Forelimb muscle (tissue), 1 donor: Measurements from ENCODE around the gene ANKIB1. TPM values are rescaled to one million over a fixed set of nuclear protein-coding genes. Genes with fewer than 3 reads are reported as not detected.

Experiments used
- DNase-seq: peaks from one replicate; pipeline ENCODE4 v3.0.0-alpha.2; 2013; ENCODE audit warnings: low read depth
- polyA plus RNA-seq: library from polyadenylated mRNA; unstranded; fragments of 120-200 nt; gene quantifications from one replicate; pipeline ENCODE4 v1.2.1, GENCODE V29; 2013; ENCODE audit not compliant: insufficient read length

ANKIB1 gene
- polyA plus RNA-seq, 1 donor, result 24.7 TPM

DNA sequence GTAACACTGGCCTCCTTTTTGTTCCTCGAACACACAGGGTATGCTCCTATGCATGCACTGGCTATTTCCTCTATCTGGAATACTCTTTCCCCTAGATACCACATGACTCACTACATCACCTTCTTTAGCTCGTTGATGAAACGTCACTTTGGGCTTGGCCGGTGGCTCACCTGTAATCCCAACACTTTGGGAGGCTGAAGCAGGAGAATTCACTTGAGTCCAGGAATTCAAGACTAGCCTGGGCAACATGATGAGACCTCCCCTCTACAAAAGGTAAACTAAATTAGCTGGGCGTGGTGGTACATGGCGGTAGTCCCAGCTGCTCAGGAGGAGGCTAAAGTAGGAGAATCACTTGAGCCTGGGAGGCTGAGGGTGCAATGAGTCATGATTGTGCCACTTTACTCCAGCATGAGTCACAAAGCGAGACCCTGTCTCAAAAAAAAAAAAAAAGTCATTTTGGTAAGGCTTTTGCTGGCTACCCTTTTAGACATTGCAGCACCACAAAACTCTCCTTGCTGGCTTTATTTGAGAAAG lies 14.5 kb downstream of the ANKIB1 start:
- no peak for DNase-seq

DNA sequence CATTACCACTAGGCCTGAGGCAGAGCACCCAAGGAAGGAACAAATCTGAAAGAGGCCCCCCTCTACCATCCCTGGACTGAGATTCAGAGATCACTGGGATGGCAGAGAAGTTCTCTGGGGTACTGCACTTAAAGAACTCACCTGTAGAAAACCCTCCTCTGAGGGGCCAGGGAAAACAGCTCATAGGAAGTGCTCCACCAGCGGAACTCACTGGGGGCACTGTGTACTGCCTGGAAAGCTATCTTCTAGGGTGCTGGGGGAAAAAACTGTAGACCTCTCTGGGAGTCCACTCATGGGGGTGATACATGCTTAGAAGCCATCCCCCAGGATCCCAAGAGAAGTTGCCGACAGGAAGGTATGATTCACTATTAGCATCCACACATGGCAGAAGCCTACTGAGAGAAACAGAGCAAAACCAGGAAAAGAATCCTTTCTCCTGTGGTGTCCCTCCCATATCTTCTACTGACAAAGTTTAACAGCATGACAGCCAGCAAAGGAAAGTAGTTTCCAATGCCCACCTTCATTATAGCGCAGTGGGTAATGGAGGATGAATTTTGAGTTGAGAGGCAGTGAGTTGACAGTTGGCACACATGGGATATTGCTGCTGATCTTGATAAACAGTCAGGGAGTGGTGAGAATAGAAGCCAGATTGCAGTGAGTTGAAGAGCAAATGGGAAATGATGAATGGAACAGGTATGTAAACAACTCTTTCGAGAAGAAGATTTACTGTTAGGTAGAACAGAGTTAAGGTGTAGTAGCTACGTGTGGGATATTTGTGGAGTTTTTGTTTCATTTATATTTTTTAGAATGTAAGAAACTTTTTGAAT lies 20.9 kb downstream of the ANKIB1 start:
- no peak for DNase-seq

DNA sequence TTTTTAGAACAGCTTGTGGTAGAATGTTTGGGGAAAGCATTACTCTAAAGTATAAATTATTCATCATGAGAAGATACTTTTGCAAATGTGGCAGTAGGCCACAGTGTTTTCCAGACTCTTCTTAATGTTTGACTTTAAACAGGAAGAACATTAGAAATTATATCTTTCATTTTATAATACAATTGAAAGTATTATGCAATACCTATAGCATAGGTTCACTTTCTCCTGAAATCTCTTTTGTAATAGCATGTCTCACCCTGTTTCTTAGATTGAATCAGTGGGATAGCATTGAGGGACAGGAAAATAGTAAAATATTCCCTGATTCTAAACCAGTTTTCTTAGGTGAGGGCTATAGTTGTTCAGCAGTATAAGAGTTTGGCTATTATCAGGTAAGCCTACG lies 23.1 kb downstream of the ANKIB1 start:
- no peak for DNase-seq

DNA sequence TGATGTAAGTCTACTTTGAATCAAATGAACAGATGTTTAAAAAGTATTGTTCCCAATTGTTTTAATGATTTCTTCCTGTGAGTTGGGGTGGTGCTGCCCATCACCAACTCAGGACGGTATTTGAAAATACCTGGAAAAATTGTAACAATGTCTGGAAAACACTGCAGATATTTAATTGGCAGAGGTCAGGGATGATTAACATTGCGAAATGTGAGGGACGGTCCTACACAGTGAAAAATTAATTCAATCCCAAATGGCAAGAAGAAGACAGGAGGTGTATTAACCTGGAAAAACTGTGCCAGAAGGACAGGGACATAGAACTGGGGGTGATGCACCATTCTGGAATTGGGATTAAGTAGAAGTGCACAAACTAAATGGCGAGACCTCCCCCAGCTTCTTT lies 29.6 kb downstream of the ANKIB1 start:
- no peak for DNase-seq

DNA sequence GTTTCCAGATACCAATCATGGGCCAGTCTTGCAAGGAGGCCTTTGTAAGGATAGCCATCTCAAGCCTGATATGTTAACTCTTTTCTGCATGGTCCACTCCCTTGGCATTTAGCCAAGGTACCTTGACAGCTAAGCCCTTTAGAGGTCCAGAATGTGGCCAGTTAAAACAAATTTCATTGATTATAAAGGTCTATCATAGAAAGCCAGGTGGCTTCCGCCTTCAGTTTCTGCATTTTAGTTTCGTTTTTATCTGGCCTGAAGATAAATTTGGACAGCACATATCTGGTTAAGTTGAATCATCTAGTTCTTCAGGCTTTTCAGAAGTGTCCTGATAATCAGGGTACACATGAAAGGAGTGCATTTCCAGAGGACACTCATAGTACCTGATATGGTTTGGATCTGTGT lies 30.7 kb downstream of the ANKIB1 start:
- no peak for DNase-seq

DNA sequence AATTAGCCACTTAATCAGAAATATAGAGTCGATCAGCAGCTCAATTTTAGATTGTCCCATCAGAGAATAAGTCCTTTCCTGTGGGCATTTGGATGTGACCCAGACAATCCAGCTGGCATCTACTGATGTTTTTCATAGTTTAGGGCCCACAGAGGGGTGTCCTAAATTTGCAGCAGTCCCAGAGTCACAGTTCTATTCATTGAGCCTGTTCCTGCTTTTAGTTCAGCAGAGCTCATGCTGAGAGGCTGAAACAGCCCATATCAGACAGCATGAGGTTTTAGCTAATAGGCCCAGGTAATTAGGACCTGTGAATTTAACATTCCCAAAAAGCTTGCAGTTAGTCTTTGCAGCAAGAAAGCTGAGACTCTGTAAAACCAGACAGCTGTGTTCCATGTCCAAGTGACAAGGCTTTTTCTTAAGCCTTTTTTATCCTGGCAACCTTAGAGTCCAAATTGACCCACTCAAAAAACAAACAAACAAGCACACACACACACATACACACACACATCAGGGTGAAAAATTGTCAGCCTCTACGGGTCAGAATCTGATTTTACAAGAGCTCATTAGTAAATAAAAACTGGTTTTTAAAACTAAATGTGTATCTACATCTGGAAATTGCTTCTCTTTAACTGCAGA lies 33.7 kb downstream of the ANKIB1 start:
- DNase-seq, result no peak

DNA sequence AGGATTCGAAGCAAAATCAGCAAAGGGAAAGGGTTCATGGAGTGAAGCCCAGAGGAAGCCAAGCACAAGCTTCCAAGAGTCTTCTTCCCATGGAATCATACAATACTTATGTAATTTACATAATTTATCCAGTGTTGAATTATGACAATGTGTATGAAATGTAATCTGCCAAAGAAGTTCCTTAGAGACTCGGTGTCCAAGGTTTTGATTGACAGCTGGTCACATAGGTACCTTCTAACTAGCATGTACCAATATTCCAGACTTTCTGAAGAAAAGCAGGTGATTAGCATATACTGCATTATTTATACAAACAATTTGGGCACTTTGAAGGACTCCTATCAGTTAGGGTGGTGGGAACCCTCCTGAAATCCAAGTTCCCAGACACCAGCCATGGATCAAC lies 35.3 kb downstream of the ANKIB1 start:
- DNase-seq, result no peak

DNA sequence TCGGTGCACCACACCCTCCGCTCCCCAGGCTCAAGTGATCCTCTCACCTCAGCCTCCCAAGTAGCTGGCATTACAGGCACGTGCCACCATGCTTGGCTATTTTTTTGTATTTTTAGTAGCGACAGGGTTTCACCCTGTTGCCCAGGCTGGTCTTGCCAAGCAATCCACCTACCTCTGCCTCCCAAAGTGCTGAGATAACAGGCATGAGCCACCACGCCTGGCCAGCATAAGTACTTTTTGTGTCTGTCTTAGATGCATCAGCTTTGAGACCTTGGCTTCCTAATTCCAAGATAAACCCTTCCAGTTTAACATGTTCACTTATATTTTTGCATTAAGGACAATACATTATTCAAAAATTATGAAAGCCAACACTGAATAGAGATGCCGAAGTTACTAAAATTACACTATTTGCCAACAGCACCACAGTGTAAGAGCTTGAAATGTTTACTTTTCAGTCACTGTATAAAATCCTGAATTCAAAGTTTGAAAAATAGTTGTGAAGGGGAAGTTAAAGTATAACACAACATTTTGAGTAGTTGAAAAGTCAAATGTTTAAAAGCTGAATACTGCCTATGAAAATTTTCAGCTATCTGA lies 36.5 kb downstream of the ANKIB1 start:
- DNase-seq, result no peak

DNA sequence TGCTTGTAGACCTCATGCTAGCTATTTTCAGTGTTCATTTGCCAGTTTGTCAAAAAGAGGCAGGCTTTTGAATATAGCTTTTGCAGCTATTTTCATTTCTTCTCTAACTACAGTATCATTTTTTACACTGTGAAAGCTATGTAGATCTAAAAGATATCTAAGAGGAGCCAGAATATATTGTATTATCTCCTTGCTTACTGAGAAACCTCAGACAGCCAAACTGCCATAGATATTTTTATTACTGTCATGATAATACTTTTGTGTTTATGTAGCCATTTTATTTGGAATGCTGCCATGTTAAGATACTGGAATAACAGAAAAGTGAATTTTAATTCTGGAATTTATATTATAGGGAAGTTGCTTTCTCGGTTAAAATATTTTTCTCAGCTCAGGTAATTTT lies 37.2 kb downstream of the ANKIB1 start:
- no peak for DNase-seq

DNA sequence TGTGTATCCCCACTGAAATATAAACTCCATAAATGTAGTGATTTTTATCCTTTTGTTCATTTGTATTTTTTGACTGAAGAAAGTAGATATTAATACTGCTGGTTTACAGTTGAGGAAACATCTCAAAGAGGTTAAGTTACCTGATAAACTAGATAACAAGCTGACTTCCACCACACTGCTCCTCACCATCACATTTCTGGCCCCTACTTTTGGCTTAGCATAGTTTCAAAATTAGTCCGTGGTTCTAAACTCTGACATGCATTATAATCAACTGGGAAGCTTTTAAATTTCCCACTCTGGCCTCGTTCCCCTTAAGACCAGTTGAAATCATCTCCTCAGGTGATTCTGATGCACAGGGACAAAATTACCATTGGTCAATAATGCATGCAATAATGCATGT lies 43.5 kb downstream of the ANKIB1 start:
- DNase-seq, result no peak

DNA sequence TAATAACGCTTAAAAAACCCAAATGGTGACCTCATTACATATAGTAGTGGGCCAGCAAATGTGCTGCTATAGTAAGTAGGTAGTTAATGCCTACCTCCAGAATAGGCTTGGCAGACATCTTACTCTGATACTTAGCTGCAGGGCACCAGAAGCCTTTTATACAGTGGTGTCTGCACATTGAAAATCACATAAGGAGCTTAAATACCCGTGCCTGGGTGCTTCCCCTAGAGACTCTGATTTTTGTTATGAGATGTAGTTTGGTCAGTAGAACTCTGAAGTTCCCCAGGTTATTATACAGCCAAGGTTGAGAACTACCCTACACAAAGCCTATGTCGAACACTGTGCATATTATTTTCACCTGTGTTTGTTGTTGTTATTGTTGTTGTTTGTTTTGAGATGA lies 47.2 kb downstream of the ANKIB1 start:
- no peak for DNase-seq

DNA sequence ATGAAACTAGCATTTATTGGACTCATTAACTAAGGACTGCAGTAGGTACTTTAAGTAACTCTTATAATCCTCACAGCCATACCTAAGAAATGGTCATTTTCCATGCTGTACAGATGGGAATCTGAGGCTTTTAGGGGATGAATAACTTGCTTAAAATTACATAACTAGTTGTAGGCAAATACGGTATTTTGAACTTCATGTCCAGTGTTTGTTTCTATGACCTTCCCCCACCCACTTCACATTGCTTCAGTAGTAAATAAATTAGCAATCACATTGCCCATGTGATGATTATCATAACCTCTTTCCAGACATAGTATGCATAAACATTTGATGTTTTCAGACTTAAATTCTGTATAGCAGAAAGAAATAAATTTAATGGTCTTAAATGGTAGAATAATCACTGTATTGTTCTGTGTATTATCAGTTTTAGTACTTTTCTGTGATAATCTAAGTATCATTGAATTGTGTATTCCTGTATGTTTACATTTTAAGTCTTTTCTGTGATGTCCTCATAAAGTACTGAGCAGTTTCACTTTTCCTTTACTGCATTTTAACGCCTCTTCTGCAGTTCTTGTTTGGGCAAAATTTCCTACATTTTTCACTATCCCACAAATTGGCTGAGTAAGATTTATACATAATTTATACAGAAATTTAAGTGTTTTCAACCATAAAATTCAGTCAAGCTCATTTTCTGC lies 48.3 kb downstream of the ANKIB1 start:
- DNase-seq, result no peak

DNA sequence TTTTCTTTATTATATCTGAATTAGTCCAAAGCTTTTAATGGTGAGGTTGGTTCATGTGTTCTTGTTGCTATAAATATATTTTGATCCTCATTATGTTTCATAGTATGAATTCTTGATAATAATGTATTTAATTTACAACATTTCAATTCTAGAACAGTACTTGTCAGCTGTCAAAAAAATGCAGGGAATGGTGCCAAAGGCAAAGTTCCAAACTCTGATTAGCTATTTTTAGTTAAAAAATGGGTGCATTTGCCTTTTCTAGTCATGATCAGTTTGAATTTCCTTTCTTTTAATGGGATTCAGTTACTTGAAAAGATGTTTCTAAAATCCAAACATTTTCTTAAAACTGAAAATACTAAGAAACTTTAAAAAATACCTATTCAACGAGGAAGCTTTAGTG lies 49.6 kb downstream of the ANKIB1 start:
- no peak for DNase-seq

DNA sequence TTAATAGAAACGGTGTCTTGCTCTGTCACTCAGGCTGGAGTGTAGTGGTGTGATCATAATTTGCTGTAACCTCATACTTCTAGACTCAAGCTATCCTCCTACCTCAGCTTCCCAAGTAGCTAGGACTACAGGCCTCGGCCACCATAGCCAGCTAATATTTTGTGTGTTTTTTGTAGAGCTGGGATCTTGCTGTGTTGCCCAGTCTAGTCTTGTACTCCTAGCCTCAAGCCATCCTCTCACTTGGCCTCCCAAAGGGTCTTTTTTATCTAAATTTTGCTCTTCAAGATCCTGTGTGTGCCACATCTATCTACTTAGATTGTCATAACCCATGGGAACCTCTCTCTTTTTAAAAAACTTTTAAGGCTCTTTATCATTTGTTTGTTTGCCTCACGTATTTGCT lies 50.5 kb downstream of the ANKIB1 start:
- DNase-seq, result no peak

DNA sequence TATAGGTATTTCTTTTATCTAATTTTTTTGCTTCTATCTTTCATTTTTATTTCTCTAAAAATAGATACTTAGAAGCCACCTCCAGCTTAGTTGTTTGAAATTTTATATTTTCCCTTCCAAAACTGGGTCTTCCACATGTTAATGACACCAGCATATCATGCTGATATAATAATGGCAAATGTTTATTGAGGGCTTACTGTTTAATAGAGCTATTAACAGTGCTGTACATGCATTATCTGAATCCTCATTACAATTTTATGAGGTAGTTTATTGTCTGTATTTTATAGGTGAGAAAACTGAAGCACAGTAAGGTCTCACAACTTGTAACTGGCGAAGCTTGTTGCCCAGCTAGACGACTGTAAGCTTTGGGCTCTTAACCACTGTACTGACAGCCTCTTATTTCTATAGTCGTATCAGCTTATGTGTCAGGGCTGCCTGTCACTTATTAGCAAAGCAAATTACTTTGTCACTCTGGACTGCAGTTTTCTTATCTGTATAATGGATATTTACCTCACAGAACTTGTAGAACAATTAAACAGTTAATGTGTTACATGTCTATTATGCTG lies 51.2 kb downstream of the ANKIB1 start:
- DNase-seq, result no peak

DNA sequence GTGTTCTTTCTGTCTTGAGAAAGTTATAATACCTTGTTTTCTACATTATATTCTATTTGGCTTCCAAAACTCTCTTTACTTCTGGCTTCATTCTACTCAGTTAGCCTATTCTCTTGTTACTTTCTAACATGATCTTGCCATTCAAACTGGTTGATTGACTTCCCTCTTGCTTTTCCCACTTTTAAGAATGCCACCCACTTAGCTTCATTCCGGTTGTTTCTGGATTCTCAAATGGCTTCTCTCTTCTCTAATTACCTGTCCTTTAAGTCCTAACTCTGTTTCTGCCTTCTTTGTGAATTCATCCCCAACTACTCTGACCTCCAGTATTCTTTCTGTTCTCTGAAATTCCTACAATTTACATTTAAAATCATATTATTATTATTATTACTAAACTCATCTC lies 52.0 kb downstream of the ANKIB1 start:
- DNase-seq, result no peak

DNA sequence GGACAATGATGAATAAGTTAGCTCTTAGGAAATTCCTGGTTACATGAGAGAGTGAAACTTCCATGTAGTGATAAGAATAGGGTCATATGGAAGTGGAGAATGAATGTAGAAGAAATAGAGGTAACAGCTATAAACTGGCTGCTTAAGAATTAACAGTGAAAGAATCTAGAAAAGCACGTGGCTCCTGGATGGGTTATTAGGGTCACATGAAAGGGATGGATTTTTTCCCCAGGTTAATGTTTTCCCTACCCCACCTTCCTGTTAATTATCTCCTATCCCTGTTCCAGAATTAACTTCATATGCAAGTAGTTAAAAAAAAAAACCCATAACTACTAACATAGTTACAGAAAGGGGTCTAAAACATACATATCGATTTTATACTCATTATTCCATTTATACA lies 58.0 kb downstream of the ANKIB1 start:
- no peak for DNase-seq

DNA sequence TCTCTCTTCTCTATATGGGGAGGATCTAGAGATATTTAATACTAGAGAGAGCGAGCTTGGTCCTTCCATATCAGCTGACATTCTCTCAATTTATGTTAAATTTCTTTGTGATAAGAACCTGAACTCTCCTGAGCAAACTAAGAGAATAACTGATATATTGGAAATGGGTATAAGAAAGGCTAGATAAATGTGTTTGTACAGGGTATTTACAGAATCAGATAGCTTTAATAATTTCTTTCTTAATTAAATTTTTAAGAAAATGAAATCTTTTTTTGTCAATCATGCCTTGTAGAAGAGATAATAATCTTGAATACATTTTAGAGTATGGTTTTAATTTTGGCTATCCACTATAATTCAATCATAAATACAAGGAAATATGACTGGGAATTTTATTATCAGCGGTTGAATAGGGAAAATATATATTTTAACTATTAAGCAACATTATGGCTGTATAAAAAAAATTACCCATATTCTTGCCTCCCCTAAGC lies 58.7 kb downstream of the ANKIB1 start:
- DNase-seq, result no peak

DNA sequence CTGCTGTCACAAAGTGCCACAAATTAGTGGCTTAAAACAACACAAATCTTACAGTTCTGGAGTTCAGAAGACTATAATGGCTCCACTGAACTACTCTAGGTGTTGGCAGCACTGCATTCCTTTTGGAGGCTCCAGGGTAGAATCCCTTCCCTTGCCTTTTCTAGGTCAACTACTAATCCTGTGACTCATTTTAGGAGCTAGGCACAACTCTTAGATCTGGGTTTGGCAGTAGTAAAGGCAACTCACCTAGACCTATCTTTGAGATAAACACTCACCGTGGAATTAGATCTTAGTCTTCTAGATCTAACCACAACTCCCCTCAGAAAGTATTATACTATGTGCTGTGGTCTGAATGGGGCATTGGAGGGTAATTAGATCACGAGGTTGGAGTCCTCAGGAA lies 60.4 kb downstream of the ANKIB1 start:
- DNase-seq, result no peak

DNA sequence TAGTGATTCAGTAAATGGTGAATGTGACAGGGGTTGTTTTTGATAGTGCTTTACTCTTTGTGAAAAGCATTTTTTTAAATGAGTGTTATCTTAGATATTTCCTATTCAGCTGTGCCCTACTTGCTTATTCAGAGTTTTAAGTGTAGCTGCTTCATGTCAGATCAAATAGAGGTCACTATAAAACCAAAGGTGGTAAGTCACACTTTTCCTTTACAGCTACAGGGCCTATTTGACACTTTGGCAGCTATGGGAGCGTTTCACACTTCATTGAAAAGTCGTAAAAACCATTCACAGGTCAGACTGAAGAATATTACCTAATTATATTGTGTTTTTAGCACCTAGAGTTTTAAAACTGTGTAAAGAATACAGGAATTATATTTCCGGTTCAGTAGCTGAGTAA lies 67.3 kb downstream of the ANKIB1 start:
- DNase-seq, result no peak

DNA sequence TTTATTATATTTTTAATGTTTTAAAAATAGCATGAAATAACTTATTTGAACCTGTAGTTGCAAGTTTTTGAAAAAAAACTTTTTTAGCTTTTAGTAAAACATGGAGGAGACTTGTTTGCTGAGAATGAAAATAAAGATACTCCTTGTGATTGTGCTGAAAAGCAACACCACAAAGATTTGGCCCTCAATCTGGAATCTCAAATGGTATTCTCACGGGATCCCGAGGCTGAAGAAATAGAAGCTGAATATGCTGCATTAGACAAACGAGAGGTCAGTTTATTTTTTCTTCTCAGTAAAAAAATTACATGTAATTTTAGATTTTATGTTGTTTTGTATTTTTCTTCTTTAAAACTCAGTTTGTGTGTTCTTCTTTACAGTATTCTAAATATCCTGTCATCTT lies 73.5 kb downstream of the ANKIB1 start:
- no peak for DNase-seq

DNA sequence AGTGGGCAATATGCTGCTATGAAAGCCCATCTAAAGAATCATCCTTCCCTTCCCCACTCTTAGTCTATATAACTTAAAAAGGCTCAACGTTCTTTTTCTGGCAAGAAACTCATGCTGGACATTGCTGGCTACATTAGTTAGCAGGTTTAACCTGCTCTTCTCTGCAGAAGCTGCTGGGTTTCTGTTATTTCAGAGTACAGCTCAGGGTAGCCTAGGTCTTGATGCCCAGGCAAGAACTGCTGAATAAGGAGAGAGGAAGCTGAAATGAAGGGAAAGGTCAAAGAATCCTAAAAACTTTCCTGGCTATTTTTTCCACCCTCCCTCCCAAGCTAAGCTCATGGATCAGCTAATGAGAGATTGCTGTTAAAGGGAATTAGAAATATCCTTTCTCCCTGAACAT lies 79.4 kb downstream of the ANKIB1 start:
- DNase-seq, result no peak
